Vagina (tissue), 2 donors: ENCODE results near the gene ARHGAP40.

Experiments used
- POLR2A ChIP-seq, 2 donors: fragments of 450-650 bp; IDR thresholded peaks; one replicate each; pipeline ENCODE4 v1.6.1; 2017; ENCODE audit warnings: antibody characterized with exemption in 2 of 2, mild to moderate bottlenecking in 2 of 2, moderate library complexity in 2 of 2
- TF ChIP-seq, protein P1 (sequence below), 3 experiments: fragments of 450-650 bp in 2 of 3; fragments of 200-600 bp in 1 of 3; sonication (generic) in 1 of 3; IDR thresholded peaks; one replicate each; pipeline ENCODE4 v1.5.1; 2017 to 2019; ENCODE audit warnings: antibody characterized with exemption in 3 of 3, mild to moderate bottlenecking in 2 of 3, moderate library complexity in 2 of 3

DNA sequence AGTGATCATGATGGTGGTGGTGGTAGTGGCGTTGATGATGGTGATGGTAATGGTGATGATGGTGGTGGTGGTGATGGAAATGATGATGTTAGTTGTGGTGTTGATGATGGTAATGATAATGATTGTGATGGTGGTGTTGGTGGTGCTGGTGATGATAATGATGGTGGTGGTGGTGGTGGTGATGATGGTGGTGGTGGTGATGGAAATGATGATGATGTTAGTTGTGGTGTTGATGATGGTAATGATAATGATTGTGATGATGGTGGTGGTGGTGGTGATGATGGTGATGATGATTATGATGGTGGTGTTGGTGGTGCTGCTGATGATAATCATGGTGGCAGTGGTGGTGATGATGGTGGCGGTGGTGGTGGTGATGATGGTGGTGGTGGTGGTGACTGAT, 51.4 kb downstream of the ARHGAP40 start:
- TF ChIP-seq, protein P1, sequence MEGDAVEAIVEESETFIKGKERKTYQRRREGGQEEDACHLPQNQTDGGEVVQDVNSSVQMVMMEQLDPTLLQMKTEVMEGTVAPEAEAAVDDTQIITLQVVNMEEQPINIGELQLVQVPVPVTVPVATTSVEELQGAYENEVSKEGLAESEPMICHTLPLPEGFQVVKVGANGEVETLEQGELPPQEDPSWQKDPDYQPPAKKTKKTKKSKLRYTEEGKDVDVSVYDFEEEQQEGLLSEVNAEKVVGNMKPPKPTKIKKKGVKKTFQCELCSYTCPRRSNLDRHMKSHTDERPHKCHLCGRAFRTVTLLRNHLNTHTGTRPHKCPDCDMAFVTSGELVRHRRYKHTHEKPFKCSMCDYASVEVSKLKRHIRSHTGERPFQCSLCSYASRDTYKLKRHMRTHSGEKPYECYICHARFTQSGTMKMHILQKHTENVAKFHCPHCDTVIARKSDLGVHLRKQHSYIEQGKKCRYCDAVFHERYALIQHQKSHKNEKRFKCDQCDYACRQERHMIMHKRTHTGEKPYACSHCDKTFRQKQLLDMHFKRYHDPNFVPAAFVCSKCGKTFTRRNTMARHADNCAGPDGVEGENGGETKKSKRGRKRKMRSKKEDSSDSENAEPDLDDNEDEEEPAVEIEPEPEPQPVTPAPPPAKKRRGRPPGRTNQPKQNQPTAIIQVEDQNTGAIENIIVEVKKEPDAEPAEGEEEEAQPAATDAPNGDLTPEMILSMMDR (IDR thresholded peaks at IDR 0.05), result no peak
- no peak for TF ChIP-seq POLR2A (IDR thresholded peaks at IDR 0.05)
